Measurements from ENCODE around the gene DUSP7. TPM values are rescaled to one million over a fixed set of nuclear protein-coding genes. Genes with fewer than 3 reads are reported as not detected.

DUSP7 gene, protein sequence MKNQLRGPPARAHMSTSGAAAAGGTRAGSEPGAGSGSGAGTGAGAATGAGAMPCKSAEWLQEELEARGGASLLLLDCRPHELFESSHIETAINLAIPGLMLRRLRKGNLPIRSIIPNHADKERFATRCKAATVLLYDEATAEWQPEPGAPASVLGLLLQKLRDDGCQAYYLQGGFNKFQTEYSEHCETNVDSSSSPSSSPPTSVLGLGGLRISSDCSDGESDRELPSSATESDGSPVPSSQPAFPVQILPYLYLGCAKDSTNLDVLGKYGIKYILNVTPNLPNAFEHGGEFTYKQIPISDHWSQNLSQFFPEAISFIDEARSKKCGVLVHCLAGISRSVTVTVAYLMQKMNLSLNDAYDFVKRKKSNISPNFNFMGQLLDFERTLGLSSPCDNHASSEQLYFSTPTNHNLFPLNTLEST
- polyA plus RNA-seq = 0.25 and 1.0 TPM in 2 replicates

DNA sequence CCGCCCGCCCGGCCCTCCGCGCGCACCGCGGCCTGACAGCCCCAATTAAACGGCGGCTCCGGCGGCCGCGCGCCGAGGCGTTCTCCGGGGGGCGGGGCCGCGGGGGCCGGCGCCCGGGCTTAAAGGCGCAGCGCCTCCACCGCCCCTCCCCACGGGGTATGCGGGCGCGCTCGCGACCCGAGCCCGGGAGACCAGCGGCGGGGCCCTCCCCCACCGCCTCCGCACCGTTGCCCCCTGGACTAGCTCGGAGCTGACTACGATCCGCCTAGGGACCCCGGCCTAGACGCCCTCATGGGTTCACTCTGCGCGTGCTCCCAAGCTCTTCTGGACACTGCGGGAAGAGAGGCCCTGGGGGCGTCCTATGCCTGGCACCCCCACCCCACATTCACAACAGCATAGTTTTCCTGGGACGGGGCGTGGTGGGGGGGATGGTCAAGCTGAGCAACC lies at the start of gene DUSP7:
DUSP7 (minus strand) TSS at position 51 of the 447 bp plus-strand sequence. CDS start 205 bp downstream, outside the sequence.

Other genes starting within 250 kb of the DUSP7 start
- gene IQCF2, start 195.0 kb downstream of the DUSP7 start, polyA plus RNA-seq = not detected in 2 replicates
- not detected in 2 replicates for gene IQCF5, start 181.0 kb downstream of the DUSP7 start, polyA plus RNA-seq
- gene IQCF1, start 153.2 kb downstream of the DUSP7 start, polyA plus RNA-seq = not detected in 2 replicates
- gene RRP9, start 114.7 kb downstream of the DUSP7 start, polyA plus RNA-seq = 3.4 and 6.5 TPM in 2 replicates
- 2.3 and 2.5 TPM in 2 replicates for gene PARP3, start 114.2 kb downstream of the DUSP7 start, polyA plus RNA-seq
- gene GPR62, start 101.2 kb downstream of the DUSP7 start, polyA plus RNA-seq = 0.53 TPM in 1 of 2 replicates, not detected in the other
- gene PCBP4, start 89.1 kb downstream of the DUSP7 start, polyA plus RNA-seq = 0.67 and 2.1 TPM in 2 replicates
- 2.0 and 3.7 TPM in 2 replicates for gene ABHD14B, start 82.5 kb downstream of the DUSP7 start, polyA plus RNA-seq
- gene ABHD14A, start 81.5 kb downstream of the DUSP7 start, polyA plus RNA-seq = 59.8 and 65.2 TPM in 2 replicates
- 4.4 and 12.2 TPM in 2 replicates for gene ACY1, start 73.0 kb downstream of the DUSP7 start, polyA plus RNA-seq
- gene RPL29, start 60.7 kb downstream of the DUSP7 start, polyA plus RNA-seq = 878 and 896 TPM in 2 replicates
- gene POC1A, start 97.9 kb upstream of the DUSP7 start, polyA plus RNA-seq = 0.13 and 0.34 TPM in 2 replicates
- gene ALAS1, start 141.6 kb upstream of the DUSP7 start, polyA plus RNA-seq = 54.1 and 54.5 TPM in 2 replicates
- not detected in 2 replicates for gene TLR9, start 169.1 kb upstream of the DUSP7 start, polyA plus RNA-seq
- gene TWF2, start 182.6 kb upstream of the DUSP7 start, polyA plus RNA-seq = 0.17 and 3.3 TPM in 2 replicates
- 0.32 and 1.1 TPM in 2 replicates for gene PPM1M, start 189.2 kb upstream of the DUSP7 start, polyA plus RNA-seq
- 13.3 and 13.4 TPM in 2 replicates for gene WDR82, start 222.1 kb upstream of the DUSP7 start, polyA plus RNA-seq
- 0.42 TPM in 1 of 2 replicates, not detected in the other for gene GLYCTK, start 231.3 kb upstream of the DUSP7 start, polyA plus RNA-seq

Data from Purkinje cell (primary cell).